ENCODE data around the gene FBXW8.

DNA sequence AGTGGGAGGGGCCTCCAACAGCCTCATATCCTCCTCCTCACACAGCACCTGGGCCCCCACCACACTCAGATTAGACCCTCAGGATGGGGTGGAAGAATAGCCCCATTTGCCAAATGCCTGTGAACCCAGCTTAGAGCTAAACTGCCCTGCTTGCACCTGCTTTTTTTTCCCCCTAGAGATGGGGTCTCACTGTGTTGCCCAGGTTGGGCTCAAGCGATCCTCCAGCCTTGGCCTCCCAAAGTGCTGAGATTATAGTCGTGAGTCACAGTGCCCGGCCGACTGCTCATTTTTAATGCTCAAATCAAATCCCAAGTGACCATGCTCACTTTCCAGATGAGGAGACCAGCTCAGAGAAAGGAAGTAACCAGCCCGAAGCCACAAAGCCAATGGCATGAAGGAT is 161.4 kb downstream of the FBXW8 start:
- TF ChIP-seq, protein P1, sequence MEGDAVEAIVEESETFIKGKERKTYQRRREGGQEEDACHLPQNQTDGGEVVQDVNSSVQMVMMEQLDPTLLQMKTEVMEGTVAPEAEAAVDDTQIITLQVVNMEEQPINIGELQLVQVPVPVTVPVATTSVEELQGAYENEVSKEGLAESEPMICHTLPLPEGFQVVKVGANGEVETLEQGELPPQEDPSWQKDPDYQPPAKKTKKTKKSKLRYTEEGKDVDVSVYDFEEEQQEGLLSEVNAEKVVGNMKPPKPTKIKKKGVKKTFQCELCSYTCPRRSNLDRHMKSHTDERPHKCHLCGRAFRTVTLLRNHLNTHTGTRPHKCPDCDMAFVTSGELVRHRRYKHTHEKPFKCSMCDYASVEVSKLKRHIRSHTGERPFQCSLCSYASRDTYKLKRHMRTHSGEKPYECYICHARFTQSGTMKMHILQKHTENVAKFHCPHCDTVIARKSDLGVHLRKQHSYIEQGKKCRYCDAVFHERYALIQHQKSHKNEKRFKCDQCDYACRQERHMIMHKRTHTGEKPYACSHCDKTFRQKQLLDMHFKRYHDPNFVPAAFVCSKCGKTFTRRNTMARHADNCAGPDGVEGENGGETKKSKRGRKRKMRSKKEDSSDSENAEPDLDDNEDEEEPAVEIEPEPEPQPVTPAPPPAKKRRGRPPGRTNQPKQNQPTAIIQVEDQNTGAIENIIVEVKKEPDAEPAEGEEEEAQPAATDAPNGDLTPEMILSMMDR (conservative IDR thresholded peaks at IDR 0.05) = no peak
- no peak for TF ChIP-seq ZFX (IDR thresholded peaks at IDR 0.05)
